HG03045 (cell line): ENCODE measurements around the gene STPG3.
A peak's percentile ranks its signal among the peaks of the same experiment; 100 is the strongest.

Experiments
- ATAC-seq: cut with Tn5 transposase; IDR thresholded peaks from one replicate; pipeline ENCODE4 v1.9.1; 2021; ENCODE audit warnings: mild to moderate bottlenecking, moderate library complexity; ENCODE audit not compliant: unreplicated experiment

Gene STPG3

DNA sequence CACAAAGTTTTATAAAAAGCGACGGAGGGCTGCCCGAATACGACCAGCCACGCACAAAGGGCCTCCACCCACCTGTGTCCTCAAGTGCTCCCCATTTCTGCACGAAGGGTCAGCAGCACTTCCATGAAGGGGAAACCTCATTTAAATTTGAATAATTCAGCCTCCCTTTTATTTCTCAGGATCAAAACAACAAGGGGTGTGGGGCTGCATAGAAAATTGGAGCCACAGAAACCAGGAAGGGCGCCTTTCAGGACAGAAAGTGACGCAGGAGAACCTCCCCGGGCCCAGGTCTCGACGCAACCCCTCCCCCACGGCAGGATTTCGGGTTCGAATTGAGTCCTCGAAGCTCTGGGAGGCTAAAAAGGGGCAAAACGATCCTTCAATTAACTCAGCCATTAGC is 48.9 kb downstream of the STPG3 start:
- ATAC-seq: no peak

DNA sequence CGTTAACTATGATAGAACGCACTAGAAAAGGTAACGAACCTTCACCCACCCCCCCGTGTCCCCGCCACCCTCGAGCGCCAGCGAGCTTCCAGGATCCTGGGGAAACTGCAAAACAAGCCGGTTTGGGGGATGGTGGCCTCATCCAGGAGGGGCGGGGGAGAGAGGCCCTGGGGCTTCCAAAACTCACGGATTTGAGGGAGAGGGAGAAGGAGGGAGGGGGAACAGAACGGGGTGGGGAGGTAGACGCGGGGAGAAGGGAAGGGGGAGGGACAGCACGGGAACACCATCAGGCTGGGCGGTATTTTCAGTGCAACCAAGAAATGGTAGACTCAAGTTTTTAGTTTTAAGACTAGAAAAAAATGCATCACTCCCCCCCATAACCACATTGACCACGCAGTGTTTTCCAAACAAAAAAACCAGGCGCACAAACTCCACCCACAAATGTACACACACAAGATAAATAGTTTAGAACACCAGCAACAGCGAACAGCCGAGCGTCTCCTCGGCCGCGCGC is 49.5 kb downstream of the STPG3 start:
- no peak for ATAC-seq

DNA sequence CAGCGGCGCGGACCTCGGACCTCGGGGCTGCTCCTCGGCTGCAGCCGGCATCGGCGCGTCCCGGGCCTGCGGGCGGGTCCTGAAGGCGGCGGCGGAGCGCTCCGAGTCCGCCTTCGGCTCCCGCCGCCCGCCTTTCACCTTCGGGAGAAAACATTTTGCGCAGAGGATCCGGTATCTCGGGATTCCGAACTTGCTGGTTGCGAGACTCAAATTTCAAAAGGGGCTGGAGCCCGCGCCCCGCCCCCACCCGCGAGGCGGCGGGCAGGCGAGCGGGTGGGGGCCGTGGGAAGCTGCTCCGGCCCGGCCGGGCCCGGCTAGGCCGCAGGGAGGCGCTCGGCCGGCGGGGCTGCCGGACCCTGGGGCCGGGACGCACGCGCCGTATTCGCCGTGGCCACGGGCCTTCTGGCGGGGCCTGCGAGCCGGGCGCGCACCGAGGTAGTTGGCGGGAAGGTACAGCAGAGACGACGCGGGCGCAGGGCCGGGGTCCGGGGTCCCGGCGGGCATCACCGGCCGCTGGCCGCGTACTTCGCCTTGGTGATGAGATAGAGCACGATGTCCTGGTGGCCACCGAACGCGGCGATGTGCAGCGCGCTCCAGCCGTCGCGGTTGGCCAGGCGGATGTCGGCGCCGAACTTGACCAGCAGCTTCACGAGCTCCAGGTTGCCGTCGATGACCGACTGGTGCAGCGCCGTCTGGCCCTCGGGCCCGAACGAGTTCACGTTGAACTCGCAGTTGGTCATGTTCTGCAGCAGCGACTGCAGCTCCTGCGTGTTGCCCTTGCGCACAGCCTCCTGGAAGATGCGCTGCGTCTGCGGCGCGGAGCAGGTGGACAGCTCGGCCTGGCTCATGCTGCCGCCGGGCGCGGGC is 50.2 kb downstream of the STPG3 start:
- ATAC-seq: peak; percentile 3

DNA sequence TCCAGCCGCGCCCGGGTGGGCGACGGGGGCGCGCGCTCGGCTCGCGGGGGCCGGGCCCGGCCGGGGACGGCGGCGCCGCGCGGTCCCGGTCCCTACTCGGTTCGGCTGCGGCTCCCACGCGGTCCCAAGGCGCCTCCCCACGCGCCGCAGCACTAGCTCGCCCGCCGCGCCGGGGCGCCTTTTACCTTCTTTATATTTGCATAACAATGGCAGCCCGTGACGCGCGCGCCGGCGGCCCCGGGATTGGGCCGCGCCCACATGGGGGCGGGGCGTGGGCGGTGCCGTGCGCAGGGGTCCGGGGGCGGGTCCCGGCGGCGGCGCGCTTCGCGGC is 51.0 kb downstream of the STPG3 start, which contains the start of gene NRARP:
NRARP (minus strand) TSS at position 154 of the 331 bp plus-strand sequence. CDS start 343 bp downstream, outside the sequence.
- peak; percentile 65 for ATAC-seq

DNA sequence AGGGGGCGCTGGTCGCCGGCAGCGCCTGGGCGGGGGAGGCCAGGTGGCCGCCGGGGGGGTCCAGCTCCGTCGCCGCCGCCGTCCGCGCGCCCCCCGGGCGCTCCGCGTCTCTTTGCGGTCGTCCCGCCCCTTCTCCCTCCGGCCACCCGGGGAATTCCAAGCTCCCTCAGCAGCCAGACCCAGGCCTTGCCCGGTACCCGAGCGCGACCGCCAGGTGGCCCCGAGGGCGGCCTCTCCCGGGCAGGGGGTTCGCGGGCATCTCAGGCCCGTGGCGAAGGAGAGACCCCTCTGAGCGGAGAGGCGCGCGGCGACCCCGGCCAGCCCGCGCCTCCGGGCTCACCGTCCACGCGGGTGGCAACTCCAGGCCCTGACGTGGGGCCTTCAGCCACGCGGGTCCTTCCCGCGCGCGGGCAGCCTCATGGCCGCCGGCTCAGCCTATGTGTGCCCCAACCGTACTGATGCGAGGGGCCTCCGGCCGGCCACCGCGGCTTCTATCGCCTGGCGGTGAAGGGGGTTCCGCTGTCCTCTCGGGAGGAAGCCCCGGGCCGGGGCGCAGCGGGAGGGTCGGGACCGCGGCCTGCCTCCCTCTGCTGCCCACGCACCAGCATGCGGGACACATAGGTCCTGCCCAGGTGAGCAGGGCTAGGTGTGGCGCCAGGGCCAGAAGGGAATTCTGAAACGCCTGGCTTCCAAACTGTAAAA is 51.5 kb downstream of the STPG3 start:
- ATAC-seq: peak; percentile 38
